22Rv1 (cell line): ENCODE measurements around the gene WWOX.

Experiments used
- CTCF ChIP-seq: fragments of 450-650 bp; IDR thresholded peaks from 2 replicates; pipeline ENCODE4 v1.5.1; 2017; ENCODE audit warnings: mild to moderate bottlenecking
- ZFX ChIP-seq: fragments of 450-650 bp; IDR thresholded peaks from 2 replicates; pipeline ENCODE4 v1.6.1; 2017; ENCODE audit warnings: antibody characterized with exemption, borderline replicate concordance

GRCh38 chr16:78179666-78180065 lies 80.2 kb downstream of the WWOX start:
- TF ChIP-seq CTCF, result no peak
- no peak for TF ChIP-seq ZFX
